ENCODE measurements around the gene C2CD2L.

GRCh38 chr11:119061256-119061655, 45.9 kb upstream of the C2CD2L start:
- no peak for TF ChIP-seq CHD2 (IDR thresholded peaks at IDR 0.05; ENCODE audit: borderline replicate concordance, low read depth, low read length)
- TF ChIP-seq USF2 (IDR thresholded peaks at IDR 0.05; ENCODE audit: borderline replicate concordance, low read depth, low read length) = no peak
- TF ChIP-seq CTCF (IDR thresholded peaks at IDR 0.05 in 2 of 3, conservative IDR thresholded peaks at IDR 0.05 in 1 of 3; ENCODE audit: control insufficient read depth in 2 of 3, extremely low read depth in 1 of 3, insufficient read depth in 1 of 3, low read depth in 3 of 3, low read length in 3 of 3) = no peak
- TF ChIP-seq MTA3 (IDR thresholded peaks at IDR 0.05; ENCODE audit: borderline replicate concordance, low read length) = no peak
